Activated CD4-positive, CD25-positive, alpha-beta regulatory T cell treated with anti-CD3 and anti-CD28 coated beads, Interleukin-2, amount 50 U/mL, for 24 hours (primary cell): ENCODE results near the gene ZBTB7A.

Experiments
- ATAC-seq, 2 donors: fragments of 150-1000 bp; cut with Tn5 transposase; one replicate each; pipeline ENCODE4 v1.10.0; 2021; ENCODE audit warnings: mild to moderate bottlenecking in 1 of 2, moderate library complexity in 1 of 2

ZBTB7A gene

GRCh38 chr19:4066682-4067395, at the start of gene ZBTB7A:
TSS of gene ZBTB7A (minus strand) at chr19:4066899. CDS start at chr19:4055232, 11,667 bp downstream.
- peak; percentile 30 to 37 for ATAC-seq

GRCh38 chr19:4115818-4116385, 49.2 kb upstream of the ZBTB7A start:
- ATAC-seq = peak; percentile 24 to 37

GRCh38 chr19:4115050-4115817, 48.5 kb upstream of the ZBTB7A start:
- peak; percentile 95 to 98 for ATAC-seq

- no peak for ATAC-seq
Measured at GRCh38 chr19:4114181-4114580, 47.5 kb upstream of the ZBTB7A start.

GRCh38 chr19:4113398-4114088, 46.8 kb upstream of the ZBTB7A start:
- ATAC-seq = no peak

GRCh38 chr19:4112367-4112766, 45.7 kb upstream of the ZBTB7A start:
- no peak for ATAC-seq

GRCh38 chr19:4109626-4109945, 42.9 kb upstream of the ZBTB7A start:
- no peak for ATAC-seq

- peak; percentile 27 to 52 for ATAC-seq
Measured at GRCh38 chr19:4108767-4109625, 42.3 kb upstream of the ZBTB7A start.

- ATAC-seq = no peak
Measured at GRCh38 chr19:4103080-4103433, 36.4 kb upstream of the ZBTB7A start.

- no peak for ATAC-seq
Measured at GRCh38 chr19:4102339-4103079, 35.8 kb upstream of the ZBTB7A start.

- ATAC-seq = no peak
Measured at GRCh38 chr19:4101496-4101770, 34.7 kb upstream of the ZBTB7A start.

- ATAC-seq = no peak
Measured at GRCh38 chr19:4100647-4101495, 34.2 kb upstream of the ZBTB7A start.

- ATAC-seq = no peak
Measured at GRCh38 chr19:4099041-4099764, 32.5 kb upstream of the ZBTB7A start.

GRCh38 chr19:4098493-4098892, 31.8 kb upstream of the ZBTB7A start:
- ATAC-seq = no peak

- no peak for ATAC-seq
Measured at GRCh38 chr19:4097501-4097900, 30.8 kb upstream of the ZBTB7A start.

GRCh38 chr19:4096049-4096892, 29.6 kb upstream of the ZBTB7A start:
- ATAC-seq = no peak

GRCh38 chr19:4095488-4095844, 28.8 kb upstream of the ZBTB7A start:
- ATAC-seq = no peak

GRCh38 chr19:4094761-4095487, 28.2 kb upstream of the ZBTB7A start:
- ATAC-seq = no peak

- no peak for ATAC-seq
Measured at GRCh38 chr19:4094291-4094690, 27.6 kb upstream of the ZBTB7A start.
